ENCODE results near the gene SHISA5. TPM values are rescaled to one million over a fixed set of nuclear protein-coding genes. Genes with fewer than 3 reads are reported as not detected.
A peak's percentile ranks its signal among the peaks of the same experiment; 100 is the strongest.

The SHISA5 gene
- total RNA-seq, 4 donors from 2014 or later: 101 to 158 (median 148) TPM

DNA sequence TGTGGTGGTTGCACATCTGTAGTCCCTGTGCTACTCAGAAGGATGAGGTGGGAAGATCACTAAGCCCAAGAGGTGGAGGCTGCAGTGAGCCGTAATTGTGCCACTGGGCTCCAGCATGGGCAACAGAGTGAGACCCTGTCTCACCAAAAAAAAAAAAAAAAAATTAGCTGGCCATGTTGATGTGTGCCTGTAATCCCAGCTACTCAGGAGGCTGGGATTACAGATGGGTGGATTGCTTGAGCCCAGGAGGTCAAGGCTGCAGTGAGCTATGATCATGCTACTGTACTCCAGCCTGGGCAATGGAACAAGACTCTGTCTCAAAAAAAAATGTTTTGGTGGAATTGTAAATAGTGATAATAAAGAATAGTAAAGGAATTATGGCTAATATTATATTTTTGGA, 47.5 kb downstream of the SHISA5 start:
- Histone ChIP-seq H3K9me3 (no peaks in the 10 kb centered on the region), H3K4me3 (no peak overlapping the region), H3K27me3 (no peaks in the 10 kb centered on the region), H3K36me3 (peaks cover 42 to 98% (median 87%) of the 10 kb centered on the region in 4 donors), H3K4me1 (no peaks in the 10 kb centered on the region), H3K27ac (replicated peaks in 1 of 4) (no peak overlapping the region)
- 100% methylated on average over 1 of the region's 1 CpG for WGBS
- TF ChIP-seq EP300 (IDR thresholded peaks at IDR 0.05) (no peak), POLR2A (IDR thresholded peaks at IDR 0.05; ENCODE audit: low read depth) (no peak), CTCF (IDR thresholded peaks at IDR 0.05) (no peak), POLR2AphosphoS5 (IDR thresholded peaks at IDR 0.05) (no peak)
- intact Hi-C loops (cut with DNase I): no loop called here
- DNase-seq (ENCODE audit: extremely low spot score): no peak

GRCh38 chr3:48451270-48451669, 52.7 kb downstream of the SHISA5 start:
- intact Hi-C loops (cut with DNase I): no loop called here
- Histone ChIP-seq H3K36me3 (peaks cover 11 to 62% (median 49%) of the 10 kb centered on the region in 4 donors), H3K27me3 (no peaks in the 10 kb centered on the region), H3K4me1 (peaks cover 8 to 21% (median 14%) of the 10 kb centered on the region in 4 donors), H3K27ac (replicated peaks in 1 of 4) (no peak overlapping the region), H3K9me3 (no peaks in the 10 kb centered on the region), H3K4me3 (no peak overlapping the region)
- WGBS: 94% methylated on average over 1 of the region's 1 CpG
- no peak for TF ChIP-seq CTCF (IDR thresholded peaks at IDR 0.05)
- TF ChIP-seq POLR2AphosphoS5 (IDR thresholded peaks at IDR 0.05): no peak
- no peak for TF ChIP-seq EP300 (IDR thresholded peaks at IDR 0.05)
- TF ChIP-seq POLR2A (IDR thresholded peaks at IDR 0.05; ENCODE audit: low read depth): no peak
- DNase-seq (ENCODE audit: extremely low spot score): no peak

- peak within 1 kb of the TSS; percentile 88 to 98 (median 94) for H3K27ac ChIP-seq (replicated peaks in 1 of 4)
- intact Hi-C loops (cut with DNase I): loop anchor here (10.0 kb wide), 1 partner anchor 58 kb away; the partner anchor contains the start of gene SHISA5
- peak within 1 kb of the TSS; percentile 76 to 91 (median 86) for H3K4me3 ChIP-seq
- H3K36me3 ChIP-seq: peaks cover 14 to 39% (median 35%) of the 10 kb centered on the region in 4 donors
- TF ChIP-seq EP300 (IDR thresholded peaks at IDR 0.05): no peak
- TF ChIP-seq CTCF (IDR thresholded peaks at IDR 0.05): peak in 1 of 3 experiments; percentile 10
- TF ChIP-seq POLR2A (IDR thresholded peaks at IDR 0.05; ENCODE audit: low read depth): peak; percentile 76
- TF ChIP-seq POLR2AphosphoS5 (IDR thresholded peaks at IDR 0.05): peak; percentile 98
- H3K9me3 ChIP-seq: no peaks in the 10 kb centered on the region
- DNase-seq (ENCODE audit: extremely low spot score): no peak
- peaks cover 21 to 40% (median 33%) of the 10 kb centered on the region in 4 donors for H3K4me1 ChIP-seq
- no peaks in the 10 kb centered on the region for H3K27me3 ChIP-seq
- 0% methylated on average over 18 of the region's 91 CpGs for WGBS
These were observed 57.4 kb downstream of the SHISA5 start, which contains the start of gene ATRIP for GRCh38 chr3:48446425-48447193. ATRIP (plus strand) TSS chr3:48446737; CDS start chr3:48446846, 109 bp downstream.

DNA sequence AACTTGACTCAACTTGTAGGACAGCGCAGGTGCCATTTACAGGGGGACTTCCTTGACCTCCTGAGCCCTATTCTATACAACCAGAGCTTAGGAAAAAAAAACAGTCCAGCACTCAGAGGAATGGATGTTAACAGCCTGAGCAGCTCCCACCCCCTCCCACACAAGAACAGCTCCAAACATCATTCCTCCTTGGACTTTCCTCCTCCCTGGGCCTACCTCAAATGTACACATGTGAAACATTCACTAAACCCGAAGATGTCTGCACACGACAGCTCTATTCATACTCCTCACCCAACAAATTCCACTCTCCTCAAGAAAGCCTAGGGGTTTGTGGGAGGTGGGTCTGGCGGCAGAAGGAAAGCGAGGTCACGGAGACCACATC, 57.9 kb downstream of the SHISA5 start:
- WGBS: 18% methylated on average over 6 of the region's 6 CpGs
- DNase-seq (ENCODE audit: extremely low spot score): no peak
- peaks cover 15 to 39% (median 32%) of the 10 kb centered on the region in 4 donors for H3K36me3 ChIP-seq
- H3K9me3 ChIP-seq: no peaks in the 10 kb centered on the region
- peak overlapping the region; percentile 76 to 91 (median 86) for H3K4me3 ChIP-seq
- no peaks in the 10 kb centered on the region for H3K27me3 ChIP-seq
- H3K4me1 ChIP-seq: peaks cover 27 to 46% (median 39%) of the 10 kb centered on the region in 4 donors
- intact Hi-C loops (cut with DNase I): loop anchor here (10.0 kb wide), 1 partner anchor 59 kb away; the partner anchor contains the start of gene SHISA5
- H3K27ac ChIP-seq (replicated peaks in 1 of 4): peak overlapping the region; percentile 88 to 98 (median 94)
- TF ChIP-seq EP300 (IDR thresholded peaks at IDR 0.05) (no peak), CTCF (IDR thresholded peaks at IDR 0.05) (no peak), POLR2AphosphoS5 (IDR thresholded peaks at IDR 0.05) (no peak), POLR2A (IDR thresholded peaks at IDR 0.05; ENCODE audit: low read depth) (no peak)

Data from esophagus muscularis mucosa (tissue), 4 donors.